Vagina (tissue), 2 donors: ENCODE measurements around the gene SLC35E4. TPM values are rescaled to one million over a fixed set of nuclear protein-coding genes. Genes with fewer than 3 reads are reported as not detected.
"Not testable (repeated sequence)": the region's sequence is repeated elsewhere in the genome, so short reads cannot be mapped to it uniquely, and the experiment has no call there.

Experiments
- DNase-seq, 2 donors: peaks; one replicate each; pipeline ENCODE4 v3.0.0-alpha.2; 2017; ENCODE audit errors: extremely low spot score in 2 of 2
- H3K27ac ChIP-seq: fragments of 200-600 bp; sonication (generic); one replicate; pipeline ENCODE4 v1.5.1; 2019
- H3K27me3 ChIP-seq: fragments of 200-600 bp; sonication (generic); one replicate; pipeline ENCODE4 v1.5.1; 2019
- H3K36me3 ChIP-seq, 2 donors: fragments of 200-600 bp; sonication (generic); one replicate each; pipeline ENCODE4 v1.5.1; 2017 to 2019
- H3K4me1 ChIP-seq: fragments of 200-600 bp; sonication (generic); one replicate; pipeline ENCODE4 v1.5.1; 2019
- H3K4me3 ChIP-seq, 2 donors: fragments of 200-600 bp; sonication (generic); 1 replicate in 1 of 2; 2 replicates in 1 of 2; pipeline ENCODE4 v1.5.1; 2016 to 2019
- H3K9me3 ChIP-seq: fragments of 200-600 bp; sonication (generic); one replicate; pipeline ENCODE4 v1.5.1; 2019
- CTCF ChIP-seq, 3 experiments: fragments of 450-650 bp in 2 of 3; fragments of 200-600 bp in 1 of 3; sonication (generic) in 1 of 3; IDR thresholded peaks; one replicate each; pipeline ENCODE4 v1.5.1; 2017 to 2019; ENCODE audit warnings: antibody characterized with exemption in 3 of 3, mild to moderate bottlenecking in 2 of 3, moderate library complexity in 2 of 3
- POLR2A ChIP-seq, 2 donors: fragments of 450-650 bp; IDR thresholded peaks; one replicate each; pipeline ENCODE4 v1.6.1; 2017; ENCODE audit warnings: antibody characterized with exemption in 2 of 2, mild to moderate bottlenecking in 2 of 2, moderate library complexity in 2 of 2
- POLR2AphosphoS5 ChIP-seq, 2 donors: sonication (generic); formaldehyde crosslinking; IDR thresholded peaks; one replicate each; pipeline ENCODE4 v1.9.0; 2017; ENCODE audit warnings: antibody characterized with exemption in 2 of 2, mild to moderate bottlenecking in 2 of 2, low read depth in 1 of 2; ENCODE audit not compliant: insufficient read depth in 1 of 2
- intact Hi-C: fragments of 100-400 bp; cut with DNase I; formaldehyde crosslinking; loops from one replicate; pipeline ENCODE4 v1.15.1; 2023
- total RNA-seq: library from RNA; depleted of rRNA; stranded (reverse); fragments of >200 nt; gene quantifications from one replicate; pipeline ENCODE4 v1.2.3, GENCODE V29; 2016

The SLC35E4 gene
- total RNA-seq, 1 donor from 2014 or later: 6.4 TPM

DNA sequence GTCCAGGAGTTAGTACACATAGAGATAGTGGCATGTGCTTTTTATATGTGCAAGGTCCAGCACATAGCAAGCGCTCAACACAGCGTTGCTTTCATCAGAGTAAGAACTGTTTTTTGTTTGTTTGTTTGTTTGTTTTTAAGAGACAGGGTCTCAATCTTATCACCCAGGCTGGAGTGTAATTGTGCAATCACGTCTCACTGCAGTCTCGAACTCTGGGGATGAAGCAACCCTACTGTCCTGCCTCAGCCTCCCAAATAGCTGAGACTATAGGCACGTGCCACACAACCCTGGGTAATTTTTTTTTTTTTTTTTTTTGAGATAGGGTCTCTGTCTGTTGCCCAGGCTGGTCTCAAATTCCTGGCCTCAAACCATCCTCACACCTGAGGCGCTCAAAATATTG, 17.8 kb upstream of the SLC35E4 start:
- no peaks in the 10 kb centered on the region for H3K36me3 ChIP-seq
- H3K27me3 ChIP-seq: no peaks in the 10 kb centered on the region
- DNase-seq: no peak
- no peaks in the 10 kb centered on the region for H3K9me3 ChIP-seq
- TF ChIP-seq POLR2AphosphoS5 (IDR thresholded peaks at IDR 0.05; ENCODE audit: insufficient read depth in 1 of 2, low read depth in 1 of 2) (no peak), CTCF (IDR thresholded peaks at IDR 0.05) (no peak), POLR2A (IDR thresholded peaks at IDR 0.05) (no peak)
- no peak overlapping the region for H3K4me3 ChIP-seq
- H3K4me1 ChIP-seq: no peaks in the 10 kb centered on the region
- H3K27ac ChIP-seq: no peak overlapping the region
- intact Hi-C loops: no loop called here

DNA sequence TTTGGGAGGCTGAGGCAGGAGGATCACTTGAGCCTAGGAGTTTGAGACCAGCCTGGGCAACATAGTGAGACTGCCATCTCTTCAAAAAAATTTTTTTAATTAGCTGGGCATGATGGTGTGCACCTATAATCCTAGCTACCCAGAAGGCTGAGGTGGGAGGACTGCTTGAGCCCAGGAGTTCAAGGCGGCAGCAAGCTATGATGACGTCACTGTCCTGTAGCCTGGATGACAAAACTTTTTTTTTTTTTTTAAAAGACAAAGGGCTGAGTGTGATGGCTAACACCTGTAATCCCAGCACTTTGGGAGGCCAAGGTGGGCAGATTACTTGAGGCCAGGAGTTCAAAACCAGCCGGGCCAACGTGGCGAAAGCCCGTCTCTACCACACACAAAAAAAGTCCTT, 15.7 kb upstream of the SLC35E4 start:
- H3K27ac ChIP-seq, DNase-seq, H3K9me3 ChIP-seq, H3K27me3 ChIP-seq, H3K4me1 ChIP-seq, H3K4me3 ChIP-seq, H3K36me3 ChIP-seq, intact Hi-C loops: not testable (repeated sequence)

GRCh38 chr22:30626413-30626812, 9.2 kb upstream of the SLC35E4 start:
- no peak overlapping the region for H3K4me3 ChIP-seq
- intact Hi-C loops: no loop called here
- no peak overlapping the region for H3K27ac ChIP-seq
- H3K9me3 ChIP-seq: no peaks in the 10 kb centered on the region
- no peak for DNase-seq
- H3K4me1 ChIP-seq: no peaks in the 10 kb centered on the region
- H3K27me3 ChIP-seq: no peaks in the 10 kb centered on the region
- TF ChIP-seq POLR2A (IDR thresholded peaks at IDR 0.05) (no peak), POLR2AphosphoS5 (IDR thresholded peaks at IDR 0.05; ENCODE audit: insufficient read depth in 1 of 2, low read depth in 1 of 2) (no peak), CTCF (IDR thresholded peaks at IDR 0.05) (no peak)
- H3K36me3 ChIP-seq: no peaks in the 10 kb centered on the region

DNA sequence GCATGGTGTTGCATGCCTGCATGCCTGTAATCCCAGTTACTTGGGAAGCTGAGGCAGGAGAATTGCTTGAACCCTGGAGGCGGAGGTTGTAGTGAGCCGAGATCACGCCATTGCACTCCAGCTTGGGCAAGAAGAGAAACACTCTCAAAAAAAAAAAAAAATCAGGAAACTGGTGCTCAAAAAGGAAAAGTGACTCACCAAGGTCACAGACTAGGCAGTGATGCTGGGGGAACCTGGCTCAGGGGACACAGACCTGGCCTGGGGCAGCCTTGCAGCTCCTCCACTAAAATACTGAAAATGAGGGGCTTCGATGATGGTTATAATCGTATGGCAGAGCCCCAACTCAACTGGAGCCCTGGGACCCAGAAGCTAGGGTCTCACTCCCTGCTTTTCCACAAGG, 8.1 kb upstream of the SLC35E4 start:
- H3K4me1 ChIP-seq: no peaks in the 10 kb centered on the region
- no peak for DNase-seq
- no peaks in the 10 kb centered on the region for H3K9me3 ChIP-seq
- intact Hi-C loops: no loop called here
- no peaks in the 10 kb centered on the region for H3K36me3 ChIP-seq
- H3K27me3 ChIP-seq: no peaks in the 10 kb centered on the region
- no peak overlapping the region for H3K27ac ChIP-seq
- TF ChIP-seq POLR2AphosphoS5 (IDR thresholded peaks at IDR 0.05; ENCODE audit: insufficient read depth in 1 of 2, low read depth in 1 of 2) (no peak), CTCF (IDR thresholded peaks at IDR 0.05) (no peak), POLR2A (IDR thresholded peaks at IDR 0.05) (no peak)
- no peak overlapping the region for H3K4me3 ChIP-seq

DNA sequence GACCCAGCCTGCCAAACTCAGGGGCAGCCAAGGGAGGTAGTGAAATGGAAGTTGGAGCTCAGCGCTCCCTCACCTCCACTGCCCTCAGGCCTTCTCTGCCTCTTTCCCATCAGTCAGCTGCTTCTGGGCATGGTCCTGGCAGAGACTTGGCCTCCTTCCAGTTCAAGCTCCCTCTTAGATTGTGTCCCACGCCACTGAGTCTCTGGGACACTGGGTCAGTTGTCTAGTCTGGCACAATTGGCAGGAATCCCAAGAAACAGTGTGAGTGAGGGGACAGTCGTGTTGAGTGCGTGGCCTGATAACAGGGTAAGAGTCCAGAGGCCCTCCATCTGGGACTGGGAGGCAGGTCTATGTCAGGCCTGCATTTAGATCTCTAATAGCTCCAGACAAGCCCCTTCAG, 7.1 kb upstream of the SLC35E4 start:
- H3K4me3 ChIP-seq: no peak overlapping the region
- no peaks in the 10 kb centered on the region for H3K9me3 ChIP-seq
- DNase-seq: no peak
- H3K27ac ChIP-seq: no peak overlapping the region
- no peaks in the 10 kb centered on the region for H3K36me3 ChIP-seq
- TF ChIP-seq CTCF (IDR thresholded peaks at IDR 0.05) (no peak), POLR2A (IDR thresholded peaks at IDR 0.05) (no peak), POLR2AphosphoS5 (IDR thresholded peaks at IDR 0.05; ENCODE audit: insufficient read depth in 1 of 2, low read depth in 1 of 2) (no peak)
- intact Hi-C loops: no loop called here
- no peaks in the 10 kb centered on the region for H3K27me3 ChIP-seq
- H3K4me1 ChIP-seq: no peaks in the 10 kb centered on the region

DNA sequence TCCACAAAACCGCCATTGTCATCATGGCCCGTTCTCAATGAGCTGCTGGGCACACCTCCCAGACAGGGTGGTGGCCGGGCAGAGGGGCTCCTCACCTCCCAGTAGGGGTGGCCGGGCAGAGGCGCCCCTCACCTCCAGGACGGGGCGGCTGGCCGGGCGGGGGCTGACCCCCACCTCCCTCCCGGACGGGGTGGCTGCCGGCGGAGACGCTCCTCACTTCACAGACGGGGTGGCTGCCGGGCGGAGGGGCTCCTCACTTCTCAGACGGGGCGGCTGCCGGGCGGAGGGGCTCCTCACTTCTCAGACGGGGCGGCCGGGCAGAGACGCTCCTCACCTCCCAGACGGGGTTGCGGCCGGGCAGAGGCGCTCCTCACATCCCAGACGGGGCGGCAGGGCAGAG, 4.1 kb upstream of the SLC35E4 start:
- not testable (repeated sequence) for H3K4me3 ChIP-seq, H3K36me3 ChIP-seq, DNase-seq, H3K9me3 ChIP-seq, H3K27ac ChIP-seq, H3K27me3 ChIP-seq
- H3K4me1 ChIP-seq: peaks cover 20% of the 10 kb centered on the region
- intact Hi-C loops: loop anchor here (10.0 kb wide), 2 partner anchors 123 to 293 kb away; no protein-coding TSS in a partner anchor
